HuH-7.5 (cell line): Measurements from ENCODE around the gene PPP1R1C.

Source experiments
- DNase-seq: peaks from one replicate; pipeline ENCODE4 v3.0.0; 2011; ENCODE audit warnings: low spot score

PPP1R1C gene

DNA sequence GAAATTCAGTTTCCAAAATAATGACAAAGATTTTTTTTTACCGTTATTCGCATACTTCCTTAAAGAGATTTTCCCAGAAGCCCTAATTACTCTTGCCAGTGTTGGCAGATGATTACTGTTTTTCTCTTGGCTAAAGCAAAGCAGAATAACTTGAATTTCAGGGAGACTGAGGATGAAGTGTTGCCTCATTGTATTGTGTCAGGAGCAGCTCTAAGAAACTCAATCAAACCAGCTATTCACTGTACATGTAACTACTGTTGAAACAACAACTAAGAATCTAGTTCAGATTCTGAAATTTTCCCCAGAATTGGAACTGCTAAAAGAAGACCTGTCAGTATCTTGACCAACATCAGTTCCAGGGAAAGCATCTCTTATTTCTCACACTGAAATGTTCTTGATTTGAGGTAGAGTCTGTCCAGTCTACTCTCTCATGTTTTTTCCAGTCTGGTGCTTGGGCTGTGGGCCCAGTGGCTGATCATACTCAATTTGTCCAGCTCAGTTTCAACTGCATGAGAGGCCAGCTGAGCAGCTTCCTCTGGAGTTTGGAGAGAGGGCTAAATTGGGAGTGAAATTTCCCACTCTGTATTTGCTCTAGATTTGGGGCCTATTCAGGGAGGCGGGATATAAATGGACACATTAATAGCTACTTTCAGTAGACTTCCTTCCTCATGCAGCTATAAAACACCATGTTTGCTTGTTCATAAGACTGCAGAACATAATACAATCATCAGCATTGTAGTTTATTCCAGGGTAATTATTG lies 78.5 kb downstream of the PPP1R1C start:
- DNase-seq = no peak

DNA sequence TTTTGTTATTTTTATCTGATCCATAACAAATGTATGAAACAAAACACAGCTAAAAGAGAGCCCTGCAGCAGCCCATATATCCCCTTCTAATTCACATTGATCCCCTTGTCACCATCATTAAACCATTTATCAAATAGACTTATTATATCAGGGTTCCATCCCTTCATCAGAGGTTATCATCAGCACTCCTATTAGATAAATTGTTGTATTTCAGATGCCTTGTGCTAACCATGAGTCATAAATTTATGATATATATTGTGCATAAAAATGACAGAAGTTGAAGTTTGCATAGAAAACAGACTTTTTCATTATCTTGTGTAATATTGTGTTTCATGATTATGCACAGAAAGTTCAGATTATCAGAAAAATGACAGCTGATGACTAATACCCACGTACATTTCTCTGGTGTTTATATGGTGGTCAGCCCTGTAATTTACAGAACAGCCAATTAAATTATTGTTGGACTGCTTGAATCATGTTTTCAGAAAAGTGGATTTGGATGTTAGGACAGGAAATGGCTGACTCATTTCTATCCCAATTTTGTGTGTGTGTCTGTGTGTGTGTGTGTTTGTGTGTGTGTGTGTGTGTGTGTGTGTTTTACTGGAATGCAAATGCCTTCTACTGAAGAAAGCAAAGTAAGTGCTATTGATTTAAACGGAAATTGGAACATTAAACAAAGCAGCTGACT lies 80.9 kb downstream of the PPP1R1C start:
- no peak for DNase-seq

DNA sequence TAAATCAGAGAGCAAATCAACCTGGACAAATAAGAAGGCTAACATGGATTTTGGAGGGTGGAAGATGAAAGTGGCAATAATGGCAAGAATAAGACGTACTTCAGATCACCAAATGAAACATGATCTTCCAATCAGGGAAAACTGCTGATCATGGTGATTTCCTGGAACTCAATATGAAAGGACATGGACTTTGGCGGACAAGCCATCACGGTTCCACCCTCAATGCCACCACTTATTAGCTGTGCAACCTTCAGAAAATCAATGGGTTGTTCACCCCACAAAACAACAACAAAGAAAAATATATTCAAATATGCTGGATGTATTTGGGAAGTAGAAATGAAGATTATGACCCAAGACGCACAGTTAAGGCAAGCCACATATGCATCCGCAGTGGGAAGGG lies 81.7 kb downstream of the PPP1R1C start:
- DNase-seq = no peak

DNA sequence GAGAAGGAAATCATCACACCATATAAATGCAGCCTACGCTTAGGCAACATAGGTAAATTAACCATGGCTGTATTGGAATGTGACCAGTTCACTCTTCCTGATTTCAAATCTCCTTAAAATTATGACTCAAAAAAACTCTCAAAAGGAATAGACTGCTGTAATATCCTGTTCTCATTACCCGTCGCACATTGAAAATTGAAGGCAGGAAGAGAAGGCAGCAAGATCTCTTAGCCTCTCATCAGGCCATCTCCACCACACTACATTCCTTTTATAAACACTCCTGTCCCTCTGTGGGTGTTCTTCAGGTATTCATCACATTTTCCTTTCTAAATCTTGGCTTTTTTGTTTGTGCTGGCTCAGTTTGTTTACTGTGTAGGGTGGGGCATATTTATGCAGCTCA lies 83.2 kb downstream of the PPP1R1C start:
- DNase-seq = no peak

DNA sequence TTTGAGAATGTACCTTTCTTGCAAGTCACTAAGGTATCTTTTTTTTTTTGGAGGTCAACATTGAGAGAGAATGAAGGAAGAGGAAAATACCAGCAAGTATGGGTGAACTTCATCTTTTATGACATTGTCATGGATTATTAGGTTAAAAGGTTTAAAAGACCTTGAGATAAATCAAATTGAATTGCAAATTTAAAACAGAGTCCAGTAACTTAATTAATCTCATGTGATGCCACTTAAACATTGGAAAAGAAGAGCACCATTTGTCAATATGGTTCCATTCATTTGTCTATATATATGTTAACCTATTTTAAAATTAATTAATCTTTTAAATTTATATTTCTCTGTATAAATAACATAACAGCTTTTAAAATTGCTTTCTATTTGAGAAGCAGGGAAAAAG lies 83.8 kb downstream of the PPP1R1C start:
- DNase-seq = no peak

DNA sequence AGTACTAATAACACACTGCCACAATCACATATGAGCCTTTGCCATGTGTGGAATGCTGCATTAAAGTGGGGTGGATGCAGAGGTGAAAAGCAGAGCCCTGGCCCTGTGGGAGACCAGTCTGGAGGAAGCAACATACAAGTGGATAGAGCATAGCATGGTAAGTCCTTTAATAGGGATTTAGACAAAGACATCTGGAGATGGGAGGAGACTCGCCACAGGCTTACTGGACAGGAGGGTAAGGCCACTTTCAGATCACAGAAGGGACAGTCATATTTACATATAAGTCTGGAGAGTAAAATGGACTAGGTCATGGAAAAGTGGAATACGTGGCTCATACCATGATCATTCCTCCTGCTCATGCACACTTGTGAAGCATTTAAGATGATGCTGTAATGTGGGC lies 84.3 kb downstream of the PPP1R1C start:
- DNase-seq = no peak

DNA sequence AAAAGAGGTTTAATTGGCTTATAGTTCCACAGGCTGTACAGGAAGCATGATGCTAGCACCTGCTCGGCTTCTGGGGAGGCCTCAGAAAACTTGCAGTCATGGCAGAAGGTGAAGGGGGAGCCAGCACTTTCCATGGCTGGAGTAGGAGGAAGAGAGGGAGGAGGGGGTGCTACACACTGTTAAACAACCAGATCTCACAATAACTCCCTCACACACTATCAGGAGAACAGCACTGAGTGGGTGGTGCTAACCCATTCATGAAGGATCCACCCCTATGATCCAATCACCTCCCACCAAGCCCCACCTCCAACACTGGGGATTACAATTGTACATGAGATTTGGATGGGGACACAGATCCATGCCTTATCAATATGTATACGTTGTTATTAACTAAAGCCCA lies 85.1 kb downstream of the PPP1R1C start:
- DNase-seq = no peak

DNA sequence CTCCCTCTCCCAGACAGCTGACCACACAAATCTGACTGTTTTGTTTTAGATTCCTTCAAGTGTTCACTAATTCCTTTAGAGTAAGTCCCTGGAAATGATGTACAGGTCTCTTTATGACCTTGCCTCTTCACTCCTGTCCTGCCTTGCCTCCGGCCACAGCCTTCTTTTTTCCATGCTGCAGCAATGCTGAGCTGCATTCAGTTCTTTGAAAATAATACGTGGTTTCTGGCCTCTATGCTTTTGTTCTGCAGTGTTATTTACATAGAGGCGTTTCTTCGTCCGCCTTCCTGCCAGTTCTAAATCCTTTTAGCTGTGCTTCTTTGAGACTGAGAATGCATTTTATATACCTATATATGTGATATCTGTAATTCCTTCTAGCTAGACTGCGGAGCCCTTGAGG lies 87.2 kb downstream of the PPP1R1C start:
- no peak for DNase-seq

DNA sequence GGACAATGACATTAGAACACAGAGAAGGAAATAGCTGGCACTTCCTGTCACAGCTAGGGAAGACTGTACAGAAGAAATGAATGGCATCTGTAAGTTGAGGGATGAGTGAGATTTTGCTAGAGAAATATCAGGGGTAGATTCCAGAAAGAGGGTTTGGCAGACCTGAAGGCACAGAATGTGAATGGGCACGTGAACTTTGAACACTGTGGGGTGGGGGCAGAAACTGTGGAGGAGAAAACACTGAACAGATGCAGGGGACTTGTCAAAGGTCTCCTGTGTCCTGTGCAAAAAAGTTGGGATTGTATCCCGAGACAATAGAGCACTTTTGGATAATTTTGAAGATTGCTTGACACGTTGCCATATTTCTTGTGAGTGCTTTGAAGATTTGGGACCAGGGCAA lies 88.0 kb downstream of the PPP1R1C start:
- no peak for DNase-seq

DNA sequence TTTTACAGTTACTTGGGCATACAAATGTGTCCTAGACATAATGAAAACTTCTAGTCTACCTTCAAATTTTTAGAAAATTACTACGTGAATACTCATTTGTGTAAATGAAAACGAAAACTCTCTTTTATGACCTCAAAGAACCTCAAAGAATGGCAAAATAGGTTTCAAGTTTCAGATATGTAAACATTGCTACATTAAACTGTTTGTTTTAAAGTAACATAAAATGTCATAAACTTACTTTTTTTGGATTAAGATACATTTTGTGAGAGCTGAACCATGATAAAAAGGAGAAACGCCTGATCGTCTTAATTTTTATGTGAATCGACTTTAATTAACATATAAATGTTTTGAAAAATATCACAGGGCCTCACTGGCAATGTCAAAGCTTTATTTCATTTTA lies 91.4 kb downstream of the PPP1R1C start:
- no peak for DNase-seq

DNA sequence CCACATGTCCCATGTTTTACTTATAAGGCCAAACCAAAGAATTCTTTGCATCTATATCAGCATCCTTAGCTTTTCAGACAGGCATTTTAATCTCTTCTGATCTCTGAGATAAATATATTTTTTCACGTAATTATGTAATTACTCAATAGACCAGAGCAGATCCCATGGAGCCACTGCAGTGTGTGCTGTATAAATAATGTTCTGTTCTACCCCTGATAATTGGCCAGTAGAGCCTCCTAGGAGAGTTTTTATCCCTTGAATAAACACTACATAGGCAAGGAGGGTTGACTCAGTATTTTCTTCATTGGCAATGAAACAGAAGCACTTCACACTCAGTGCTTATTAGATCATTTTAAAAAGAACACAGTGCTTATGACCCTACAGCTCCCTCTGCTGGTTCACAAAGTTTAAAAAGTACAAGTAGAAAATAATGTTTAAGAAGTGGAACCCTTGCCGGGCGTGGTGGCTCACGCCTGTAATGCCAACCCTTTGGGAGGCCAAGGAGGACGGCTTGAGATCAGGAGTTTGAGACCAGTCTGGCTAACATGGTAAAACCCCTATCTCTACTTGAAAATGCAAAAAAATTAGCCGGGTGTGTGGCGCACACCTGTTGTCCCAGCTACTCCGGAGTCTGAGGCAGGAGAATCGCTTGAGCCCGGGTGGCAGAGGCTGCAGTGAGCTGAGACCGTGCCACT lies 91.9 kb downstream of the PPP1R1C start:
- DNase-seq = peak; percentile 16

DNA sequence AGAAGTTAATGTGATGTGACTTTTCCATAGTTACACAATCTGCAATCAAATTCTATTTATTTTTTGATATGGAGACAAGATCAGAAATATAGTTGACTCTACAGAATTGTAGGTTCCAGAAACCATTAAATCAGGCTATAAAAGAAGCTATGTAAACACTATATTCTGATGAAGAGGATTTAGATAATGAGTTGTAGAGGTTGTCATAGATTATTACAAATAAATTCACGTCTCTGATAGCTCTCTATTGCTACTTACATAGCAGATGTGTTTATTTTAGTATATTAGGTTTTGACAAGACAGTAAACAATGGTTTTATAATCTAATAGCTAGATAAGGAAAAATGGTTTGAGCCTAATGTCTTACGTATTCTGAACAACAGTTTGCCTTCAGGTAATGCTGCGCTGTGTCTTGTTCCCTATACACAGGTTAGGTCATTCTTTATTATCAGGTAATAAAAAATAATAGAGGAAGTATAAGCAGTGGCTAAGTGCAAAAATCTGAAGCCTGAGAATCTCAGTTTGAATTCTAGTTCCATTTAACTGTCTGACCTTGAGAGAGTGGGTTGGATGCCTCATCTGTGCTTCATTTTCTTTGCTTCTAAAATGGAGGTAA lies 93.4 kb downstream of the PPP1R1C start:
- DNase-seq = no peak

DNA sequence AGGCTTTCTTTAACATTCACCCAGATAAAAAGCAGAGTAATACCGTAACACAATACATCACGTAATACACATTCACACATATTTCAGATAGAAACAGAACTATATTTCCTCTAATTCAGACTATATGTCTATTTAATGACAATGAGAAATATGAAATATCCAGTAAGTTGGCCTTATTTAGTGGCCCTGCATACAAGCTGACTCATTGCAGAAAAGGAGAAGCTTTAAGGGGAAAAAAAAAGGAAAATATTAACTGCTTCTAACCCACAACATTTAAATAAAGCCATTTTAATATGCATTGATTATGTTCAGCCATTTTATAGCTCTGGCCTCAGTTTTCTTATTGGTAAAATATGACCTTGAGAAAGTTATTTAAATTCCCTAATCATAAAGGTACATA lies 94.8 kb downstream of the PPP1R1C start:
- no peak for DNase-seq

DNA sequence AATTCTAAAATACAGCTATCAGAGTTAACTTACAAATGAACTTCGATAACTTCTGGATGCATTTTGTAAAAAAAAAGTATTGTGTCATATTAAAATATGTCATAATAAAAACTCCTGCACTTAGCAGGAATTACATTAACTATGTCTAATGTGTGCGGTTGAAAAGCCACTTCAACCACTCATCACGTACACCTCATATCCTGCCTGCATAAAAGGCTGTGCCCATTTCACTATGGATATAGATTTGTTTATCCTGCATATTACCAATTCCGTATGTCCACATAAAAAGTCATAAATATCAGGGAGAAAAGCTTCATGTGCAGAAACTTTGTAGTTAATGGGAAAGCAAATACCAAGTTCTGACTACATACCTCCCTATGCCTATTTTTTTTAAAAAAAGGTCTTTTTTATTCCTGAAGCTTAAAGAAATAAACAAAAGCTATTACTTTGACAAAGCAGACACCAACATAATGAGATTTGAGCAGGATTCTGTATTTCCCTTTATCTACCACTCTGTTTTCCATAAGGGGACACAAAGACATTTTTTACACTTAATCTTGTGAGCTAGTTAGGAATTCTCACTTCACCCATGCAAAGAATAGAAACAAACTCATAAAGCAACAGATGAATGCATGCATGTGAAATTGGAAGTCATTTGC lies 96.1 kb downstream of the PPP1R1C start:
- DNase-seq = no peak

DNA sequence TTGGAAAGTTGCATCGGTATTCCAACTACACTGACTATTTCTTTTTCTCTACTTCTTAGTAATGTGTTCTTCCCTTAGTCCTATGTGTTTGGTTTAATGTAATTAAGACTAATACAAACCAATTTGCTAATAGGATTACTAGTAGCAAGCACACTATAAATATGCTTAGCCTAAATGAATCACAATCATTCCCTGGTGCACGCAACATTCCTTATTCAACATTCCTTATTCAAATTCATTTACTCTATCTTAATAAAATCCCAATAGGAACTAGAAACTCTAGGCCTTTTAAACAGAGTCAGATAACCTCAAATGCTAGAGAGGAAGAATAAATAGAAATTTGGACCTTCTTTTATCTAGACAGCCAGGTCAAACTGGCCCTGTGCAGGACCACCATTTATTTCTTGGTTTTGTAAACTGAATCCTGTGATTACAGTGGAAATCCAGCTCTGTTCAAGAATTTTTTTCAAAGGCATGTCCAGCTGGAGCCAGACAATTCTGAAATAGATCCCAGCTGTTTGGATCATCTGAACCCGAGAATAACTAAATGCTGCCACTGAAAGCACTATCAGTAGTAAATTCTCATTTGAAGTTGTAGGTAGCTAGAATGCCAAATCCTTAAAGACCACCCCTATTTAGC lies 103.1 kb downstream of the PPP1R1C start:
- no peak for DNase-seq

DNA sequence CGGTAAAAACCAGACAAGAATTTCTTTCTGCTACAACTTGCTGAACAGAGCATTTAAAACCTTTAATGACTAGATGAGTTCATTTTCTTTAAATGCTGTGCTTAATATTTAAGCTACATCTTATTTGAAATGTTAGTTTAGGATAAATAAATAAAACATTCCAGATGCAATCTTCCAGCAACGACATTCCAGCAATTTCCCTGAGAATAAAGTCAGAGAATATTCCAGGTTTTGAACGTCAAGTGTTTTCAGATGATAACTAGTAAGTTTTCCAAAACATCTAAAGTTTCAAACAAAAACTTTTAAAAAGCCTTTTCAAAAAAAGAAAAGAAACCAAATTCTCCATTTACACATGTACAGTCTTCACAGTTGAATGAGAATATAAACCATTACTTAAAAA lies 104.8 kb downstream of the PPP1R1C start:
- DNase-seq = no peak

DNA sequence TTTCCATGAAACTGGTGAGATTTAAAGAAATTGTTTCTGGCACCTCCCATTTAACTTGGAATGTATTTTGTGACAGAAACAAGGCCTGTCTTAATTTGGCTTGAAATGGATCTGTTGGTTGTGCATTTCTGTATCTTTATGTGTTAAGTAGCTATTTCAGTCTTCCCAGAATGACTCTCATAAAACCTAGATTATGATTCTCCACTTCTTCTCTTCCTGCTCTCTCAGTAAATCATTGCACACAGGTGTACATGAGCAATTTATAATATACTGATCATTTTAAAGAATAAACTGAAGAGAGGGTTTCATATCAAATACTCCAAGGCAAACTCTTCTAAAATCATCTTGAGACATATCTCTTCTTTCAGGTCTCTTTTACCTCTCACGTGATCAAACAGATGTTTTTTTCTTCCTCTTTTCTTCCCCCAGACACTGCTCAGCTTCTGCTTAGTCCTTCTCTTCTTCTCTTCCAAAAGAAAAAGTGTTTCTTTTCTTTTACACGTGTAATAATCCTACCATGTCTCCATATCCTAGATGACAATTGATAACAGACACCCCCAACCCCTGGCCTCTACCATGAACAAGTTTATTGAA lies 112.0 kb downstream of the PPP1R1C start:
- DNase-seq = no peak

DNA sequence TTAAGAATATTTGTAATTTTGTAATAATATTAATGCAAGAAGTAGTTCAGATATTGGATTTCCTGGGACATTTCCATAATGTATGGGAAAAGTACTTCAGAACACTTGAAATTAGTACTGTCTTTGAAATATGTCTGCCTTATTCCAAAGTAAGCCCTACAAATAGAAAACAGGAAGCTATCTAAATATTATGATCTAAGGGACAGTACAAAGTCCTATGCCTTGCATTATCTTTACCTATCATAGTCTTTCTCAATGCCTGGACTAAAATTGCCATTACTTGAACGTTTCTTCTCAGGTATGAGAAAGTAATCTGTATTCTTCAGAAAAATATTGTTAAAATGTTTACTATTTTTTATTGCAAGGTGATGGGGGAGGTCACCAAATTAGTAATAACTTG lies 113.0 kb downstream of the PPP1R1C start:
- no peak for DNase-seq

DNA sequence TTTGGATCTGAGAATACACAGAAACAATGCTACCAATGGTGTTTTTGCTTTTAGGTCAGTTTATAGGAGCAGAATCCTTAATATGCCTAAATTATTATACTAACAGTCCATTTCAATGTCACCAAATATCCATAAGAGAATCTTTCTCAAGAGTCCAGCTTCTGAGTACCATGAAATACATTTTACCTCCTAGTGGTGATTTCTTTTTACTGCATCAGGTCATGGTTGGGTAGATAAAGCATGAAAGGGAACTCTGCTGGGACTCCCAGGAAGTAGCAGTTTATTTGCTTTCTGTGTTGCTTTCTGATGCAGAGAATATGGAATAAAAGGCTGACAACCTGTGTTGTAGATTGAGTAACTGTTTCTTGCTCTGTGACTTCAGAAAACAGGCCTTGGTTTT lies 115.6 kb downstream of the PPP1R1C start:
- peak; percentile 9 for DNase-seq

DNA sequence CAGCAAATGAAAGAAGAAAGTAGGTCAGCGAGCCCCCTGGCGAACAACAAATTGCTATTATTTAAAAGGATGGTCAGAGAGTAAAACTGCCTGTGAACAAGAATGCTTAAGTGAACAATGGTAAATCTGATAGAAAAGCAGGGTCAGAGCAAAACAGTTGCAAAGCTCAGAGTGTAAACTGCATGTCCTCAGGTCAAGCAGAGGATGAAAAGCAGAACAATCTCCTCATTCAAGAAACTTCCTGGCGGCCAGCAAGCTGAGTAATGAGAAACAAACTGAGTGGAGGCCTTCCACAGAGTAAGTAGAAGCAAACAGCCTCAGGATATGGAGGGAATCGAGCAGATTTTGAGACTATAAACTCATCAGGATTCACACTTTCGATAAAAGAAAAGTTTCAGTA lies 117.9 kb downstream of the PPP1R1C start:
- DNase-seq = no peak

DNA sequence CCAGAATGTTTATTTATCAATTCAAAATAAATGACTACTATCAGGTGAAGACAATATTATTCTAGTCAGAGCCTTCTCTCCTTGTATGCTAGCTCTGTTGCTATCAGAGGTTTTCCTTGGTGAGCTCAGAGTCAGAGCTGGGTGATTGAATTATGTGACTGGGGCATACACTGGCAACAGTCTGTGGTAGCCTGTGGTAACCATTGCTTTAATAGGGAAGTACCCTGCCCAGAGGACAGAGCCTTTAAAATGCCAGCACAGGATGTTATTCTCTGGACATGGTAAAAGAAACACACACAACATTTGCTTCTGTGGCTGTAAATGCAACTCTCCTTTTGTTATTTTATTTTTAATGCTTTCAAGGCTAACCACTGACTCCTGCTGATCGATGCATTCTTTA lies 124.7 kb downstream of the PPP1R1C start:
- DNase-seq = no peak
